Gastrocnemius medialis (tissue), 4 donors: ENCODE data around the gene CLCN6. TPM values are rescaled to one million over a fixed set of nuclear protein-coding genes. Genes with fewer than 3 reads are reported as not detected.

Experiments
- ATAC-seq, 2 donors: fragments of 150-250 bp; one replicate each; pipeline ENCODE4 v1.9.1; 2016
- DNase-seq, 2 donors: peaks; one replicate each; pipeline ENCODE4 v3.0.0-alpha.2; 2019
- H3K27ac ChIP-seq, 4 donors: fragments of 200-600 bp; sonication (generic); 1 replicate in 1 of 4; 2 replicates in 3 of 4; pipeline ENCODE4 v1.5.1; 2016 to 2018; ENCODE audit warnings: mild to moderate bottlenecking in 2 of 4, moderate library complexity in 1 of 4
- H3K27me3 ChIP-seq, 3 donors: fragments of 200-600 bp; sonication (generic) in 2 of 3; 1 replicate in 1 of 3; 2 replicates in 2 of 3; pipeline versions ENCODE4 v1.5.1 to v1.6.0; 2016 to 2019; ENCODE audit warnings: mild to moderate bottlenecking in 1 of 3, moderate library complexity in 1 of 3
- H3K36me3 ChIP-seq, 2 donors: fragments of 200-600 bp; sonication (generic) in 1 of 2; one replicate each; pipeline ENCODE4 v1.5.1; 2017 to 2018
- H3K4me1 ChIP-seq, 2 donors: fragments of 200-600 bp; sonication (generic) in 1 of 2; one replicate each; pipeline ENCODE4 v1.5.1; 2016 to 2017; ENCODE audit warnings: mild to moderate bottlenecking in 2 of 2
- H3K4me3 ChIP-seq, 4 donors: fragments of 200-600 bp; sonication (generic) in 3 of 4; 1 replicate in 1 of 4; 2 replicates in 3 of 4; pipeline ENCODE4 v1.5.1; 2016 to 2019; ENCODE audit warnings: mild to moderate bottlenecking in 2 of 4
- H3K9me3 ChIP-seq, 3 donors: fragments of 200-600 bp; sonication (generic) in 2 of 3; 1 replicate in 1 of 3; 2 replicates in 2 of 3; pipeline ENCODE4 v1.5.1; 2016 to 2019
- CTCF ChIP-seq, 5 experiments: fragments of 450-650 bp in 3 of 5; fragments of 200-600 bp in 2 of 5; sonication (generic) in 2 of 5; IDR thresholded peaks in 4 of 5; conservative IDR thresholded peaks in 1 of 5; 1 replicate in 4 of 5; 2 replicates in 1 of 5; pipeline ENCODE4 v1.5.1; 2016 to 2019; ENCODE audit warnings: antibody characterized with exemption in 5 of 5, mild to moderate bottlenecking in 3 of 5, moderate library complexity in 3 of 5
- POLR2A ChIP-seq, 2 donors: fragments of 450-650 bp; IDR thresholded peaks; one replicate each; pipeline ENCODE4 v1.6.1; 2017; ENCODE audit warnings: antibody characterized with exemption in 2 of 2, mild to moderate bottlenecking in 2 of 2, moderate library complexity in 2 of 2
- in situ Hi-C, 4 donors: fragments of 200-750 bp; cut with MboI; loops; one replicate each; pipeline versions ENCODE4 v1.15.0 to v1.8.0; 2017; ENCODE audit warnings: low sequenced_read_pairs in 4 of 4
- intact Hi-C: fragments of 100-400 bp; cut with DNase I; formaldehyde crosslinking; loops from one replicate; pipeline ENCODE4 v1.15.1; 2023; ENCODE audit warnings: low total_unique reads
- total RNA-seq, 4 donors: library from RNA; depleted of rRNA; stranded (reverse); fragments of >200 nt; gene quantifications; one replicate each; pipeline versions ENCODE4 v1.1.0 to v1.2.3, GENCODE V29; 2016

CLCN6 gene
- total RNA-seq, 4 donors from 2014 or later, result 7.1 to 11.9 (median 9.5) TPM

- intact Hi-C loops (no loop called here), in situ Hi-C loops (no loop called here)
- no peak overlapping the region for H3K27ac ChIP-seq
- TF ChIP-seq POLR2A (IDR thresholded peaks at IDR 0.05) (no peak), CTCF (IDR thresholded peaks at IDR 0.05 in 4 of 5, conservative IDR thresholded peaks at IDR 0.05 in 1 of 5) (no peak)
- H3K4me3 ChIP-seq, result no peak overlapping the region
- DNase-seq (no peak), ATAC-seq (no peak)
- H3K27me3 ChIP-seq, result peaks cover 32 to 49% (median 36%) of the 10 kb centered on the region in 3 donors
- no peaks in the 10 kb centered on the region for H3K4me1 ChIP-seq
- no peaks in the 10 kb centered on the region for H3K9me3 ChIP-seq
- no peaks in the 10 kb centered on the region for H3K36me3 ChIP-seq
Measured at GRCh38 chr1:11857164-11857851, 51.3 kb downstream of the CLCN6 start.

- Histone ChIP-seq H3K9me3 (no peaks in the 10 kb centered on the region), H3K36me3 (no peaks in the 10 kb centered on the region), H3K27me3 (peaks cover 32 to 48% (median 36%) of the 10 kb centered on the region in 3 donors), H3K27ac (no peak overlapping the region), H3K4me1 (no peaks in the 10 kb centered on the region), H3K4me3 (no peak overlapping the region)
- in situ Hi-C loops, result no loop called here
- intact Hi-C loops, result no loop called here
- TF ChIP-seq CTCF (IDR thresholded peaks at IDR 0.05 in 4 of 5, conservative IDR thresholded peaks at IDR 0.05 in 1 of 5), result no peak
- no peak for TF ChIP-seq POLR2A (IDR thresholded peaks at IDR 0.05)
- DNase-seq (no peak), ATAC-seq (no peak)
Measured at GRCh38 chr1:11858158-11858557, 52.2 kb downstream of the CLCN6 start.

GRCh38 chr1:11858613-11858967, 52.6 kb downstream of the CLCN6 start, which contains the start of gene NPPB:
Gene NPPB (minus strand): TSS chr1:11858945. CDS start chr1:11858833, 112 bp downstream.
- ATAC-seq (no peak), DNase-seq (no peak)
- Histone ChIP-seq H3K27ac (no peak within 1 kb of the TSS), H3K4me1 (no peaks in the 10 kb centered on the region), H3K9me3 (no peaks in the 10 kb centered on the region), H3K4me3 (no peak within 1 kb of the TSS), H3K27me3 (peaks cover 32 to 45% (median 36%) of the 10 kb centered on the region in 3 donors), H3K36me3 (no peaks in the 10 kb centered on the region)
- intact Hi-C loops, result no loop called here
- in situ Hi-C loops, result no loop called here
- TF ChIP-seq POLR2A (IDR thresholded peaks at IDR 0.05) (no peak), CTCF (IDR thresholded peaks at IDR 0.05 in 4 of 5, conservative IDR thresholded peaks at IDR 0.05 in 1 of 5) (no peak)

GRCh38 chr1:11858968-11859871, 53.2 kb downstream of the CLCN6 start:
- no peaks in the 10 kb centered on the region for H3K4me1 ChIP-seq
- DNase-seq, result peak in 1 of 2 donors; percentile 30
- TF ChIP-seq POLR2A (IDR thresholded peaks at IDR 0.05) (no peak), CTCF (IDR thresholded peaks at IDR 0.05 in 4 of 5, conservative IDR thresholded peaks at IDR 0.05 in 1 of 5) (peak in 2 of 5 experiments; percentile 15 to 35)
- intact Hi-C loops (no loop called here), in situ Hi-C loops (no loop called here)
- peaks cover 32 to 45% (median 36%) of the 10 kb centered on the region in 3 donors for H3K27me3 ChIP-seq
- H3K9me3 ChIP-seq, result no peaks in the 10 kb centered on the region
- H3K36me3 ChIP-seq, result no peaks in the 10 kb centered on the region
- ATAC-seq, result no peak
- H3K4me3 ChIP-seq, result no peak overlapping the region
- H3K27ac ChIP-seq, result no peak overlapping the region
